AG04450 (cell line): Measurements from ENCODE around the gene SH3RF2. TPM values are rescaled to one million over a fixed set of nuclear protein-coding genes. Genes with fewer than 3 reads are reported as not detected.

ENCODE experiments used
- CTCF ChIA-PET: fragments of 300-600, 350-600 bp; formaldehyde crosslinking; extraction: SDS; loops from one replicate; lab custom pipeline; 2022; ENCODE audit warnings: antibody characterized with exemption, inconsistent platforms; lab: Charles Lee
- POLR2A ChIA-PET: fragments of 350-600 bp; formaldehyde crosslinking; extraction: SDS; loops from one replicate; lab custom pipeline; 2021; ENCODE audit warnings: antibody characterized with exemption, inconsistent platforms; lab: Yijun Ruan, JAX
- DNase-seq: peaks from one replicate; pipeline ENCODE4 v3.0.0-alpha.2; 2011; ENCODE audit warnings: low read depth, low spot score
- H3K27ac ChIP-seq: one replicate; pipeline ENCODE4 v1.5.1; 2012; ENCODE audit warnings: low read depth, low read length, control low read depth
- H3K27me3 ChIP-seq: one replicate; pipeline ENCODE4 v1.6.0; 2012; ENCODE audit warnings: low read length; ENCODE audit not compliant: control insufficient read depth, insufficient read depth
- H3K4me3 ChIP-seq: 2 replicates; pipeline ENCODE4 v1.5.1; 2011; ENCODE audit warnings: mild to moderate bottlenecking, low read depth, low read length, control low read depth
- H3K9me3 ChIP-seq: 2 replicates; pipeline ENCODE4 v1.5.1; 2012; ENCODE audit warnings: low read length; ENCODE audit not compliant: control insufficient read depth, insufficient read depth
- polyA plus RNA-seq: library from polyadenylated mRNA; depleted of rRNA; stranded (reverse); fragments of >200 nt; gene quantifications from 2 replicates; pipeline ENCODE4 v1.2.3, GENCODE V29; 2011
- TF ChIP-seq, protein P1 (sequence below): IDR thresholded peaks from 2 replicates; pipeline ENCODE4 v1.5.1; 2011; ENCODE audit warnings: low read depth, low read length, control low read depth, inconsistent platforms

The SH3RF2 gene
- polyA plus RNA-seq, 1 experiment: 0.87 TPM

DNA sequence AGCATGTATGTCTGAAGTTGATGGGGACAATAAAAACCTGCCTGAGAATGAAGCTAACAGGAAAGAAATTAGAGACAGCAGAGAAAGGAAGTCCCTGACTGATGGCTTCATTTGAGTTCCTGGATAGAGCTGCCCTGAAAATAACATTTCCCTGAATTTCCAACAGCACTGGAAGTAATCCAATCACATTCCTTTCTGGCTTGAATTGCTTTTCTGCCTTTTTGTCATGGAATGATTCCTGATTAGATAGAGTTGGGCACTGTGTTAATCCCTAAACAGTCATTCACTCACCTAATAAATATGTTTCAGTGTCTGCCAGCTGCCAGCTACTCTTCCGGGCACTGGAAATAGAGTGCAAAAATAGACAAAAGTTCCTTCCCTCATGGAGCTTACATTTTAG is 30.0 kb upstream of the SH3RF2 start:
- ChIA-PET CTCF (interaction anchor here (0.7 to 1.5 kb wide), 2 partner anchors 18 to 143 kb away, joined by 3 to 5 read pairs; no protein-coding TSS in a partner anchor), POLR2A (no interaction called here)
- no peak for DNase-seq
- H3K27ac ChIP-seq: no peak overlapping the region
- TF ChIP-seq, protein P1, sequence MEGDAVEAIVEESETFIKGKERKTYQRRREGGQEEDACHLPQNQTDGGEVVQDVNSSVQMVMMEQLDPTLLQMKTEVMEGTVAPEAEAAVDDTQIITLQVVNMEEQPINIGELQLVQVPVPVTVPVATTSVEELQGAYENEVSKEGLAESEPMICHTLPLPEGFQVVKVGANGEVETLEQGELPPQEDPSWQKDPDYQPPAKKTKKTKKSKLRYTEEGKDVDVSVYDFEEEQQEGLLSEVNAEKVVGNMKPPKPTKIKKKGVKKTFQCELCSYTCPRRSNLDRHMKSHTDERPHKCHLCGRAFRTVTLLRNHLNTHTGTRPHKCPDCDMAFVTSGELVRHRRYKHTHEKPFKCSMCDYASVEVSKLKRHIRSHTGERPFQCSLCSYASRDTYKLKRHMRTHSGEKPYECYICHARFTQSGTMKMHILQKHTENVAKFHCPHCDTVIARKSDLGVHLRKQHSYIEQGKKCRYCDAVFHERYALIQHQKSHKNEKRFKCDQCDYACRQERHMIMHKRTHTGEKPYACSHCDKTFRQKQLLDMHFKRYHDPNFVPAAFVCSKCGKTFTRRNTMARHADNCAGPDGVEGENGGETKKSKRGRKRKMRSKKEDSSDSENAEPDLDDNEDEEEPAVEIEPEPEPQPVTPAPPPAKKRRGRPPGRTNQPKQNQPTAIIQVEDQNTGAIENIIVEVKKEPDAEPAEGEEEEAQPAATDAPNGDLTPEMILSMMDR: no peak
- H3K27me3 ChIP-seq: peaks cover 4% of the 10 kb centered on the region
- no peaks in the 10 kb centered on the region for H3K9me3 ChIP-seq
- H3K4me3 ChIP-seq: no peak overlapping the region

DNA sequence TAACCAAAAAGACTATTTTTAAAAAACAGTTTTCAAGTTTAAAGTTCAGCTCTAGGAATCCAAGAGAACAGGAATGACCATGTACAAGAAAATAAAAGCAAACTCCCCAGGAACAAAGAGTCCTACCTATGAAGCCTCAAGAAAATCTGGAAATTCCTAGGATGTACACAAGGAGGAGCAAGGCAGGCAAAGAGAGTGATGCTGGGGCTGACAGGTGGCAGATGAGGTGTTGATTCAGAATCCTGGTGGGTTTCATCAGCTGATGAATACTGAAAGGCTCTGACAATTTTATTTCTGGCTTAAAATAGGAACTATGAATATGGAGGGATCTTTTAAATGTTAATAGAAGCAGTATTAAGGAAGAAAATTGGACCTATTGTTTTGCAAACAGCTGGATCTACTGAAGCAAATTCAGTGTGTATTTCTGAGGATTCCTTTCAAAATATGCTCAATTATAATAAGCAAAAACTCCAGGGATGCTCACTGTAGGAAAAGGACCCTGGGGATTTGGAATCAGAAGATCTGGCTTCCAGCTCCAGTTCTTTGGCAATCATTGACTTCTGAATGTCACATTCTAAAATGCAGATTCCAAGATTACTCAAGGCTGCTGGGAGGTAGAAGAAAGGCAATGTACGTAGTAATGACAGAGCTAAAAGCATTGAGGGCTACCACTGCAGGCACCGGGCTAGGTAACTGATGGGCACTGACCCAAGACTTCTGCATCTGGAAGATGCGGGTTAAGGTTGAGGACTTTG is 28.0 kb upstream of the SH3RF2 start:
- peaks cover 5% of the 10 kb centered on the region for H3K27me3 ChIP-seq

DNA sequence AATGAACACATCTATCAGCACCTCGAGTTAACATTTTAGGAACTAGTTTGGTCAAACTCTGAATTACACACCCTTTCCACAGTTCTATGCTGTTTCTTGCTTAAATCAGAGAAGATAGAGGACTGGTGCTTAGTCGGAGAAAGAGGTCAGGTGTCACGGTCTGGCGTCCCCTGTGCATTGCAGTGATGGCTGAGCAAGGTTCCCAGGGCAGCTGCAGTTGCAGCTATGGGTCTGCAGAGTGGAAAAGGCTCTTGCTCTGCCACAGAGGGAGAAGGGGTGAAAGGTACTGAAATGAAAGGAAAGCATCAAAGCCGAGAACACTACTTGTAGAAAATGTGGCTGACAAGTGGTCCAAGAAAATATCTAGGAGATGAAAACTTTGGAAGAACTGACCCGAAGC is 25.2 kb upstream of the SH3RF2 start:
- Histone ChIP-seq H3K27ac (no peak overlapping the region), H3K27me3 (peaks cover 2% of the 10 kb centered on the region), H3K4me3 (no peak overlapping the region), H3K9me3 (no peaks in the 10 kb centered on the region)
- ChIA-PET CTCF (interaction anchor here (1.2 kb wide), 1 partner anchor 137 kb away, joined by 3 read pairs; no protein-coding TSS in a partner anchor), POLR2A (no interaction called here)
- TF ChIP-seq, protein P1: no peak
- DNase-seq: no peak

More for the DNA sequence above, 28.0 kb upstream of the SH3RF2 start:
- DNase-seq: no peak
- H3K4me3 ChIP-seq: no peak overlapping the region
- TF ChIP-seq, protein P1: 0 out of 2 replicates have a peak, but pooled peaks have one; percentile 19
- H3K9me3 ChIP-seq: no peaks in the 10 kb centered on the region
- CTCF ChIA-PET: interaction anchor here (0.6 to 1.9 kb wide), 4 partner anchors 20 to 150 kb away, joined by 3 to 5 read pairs (median 3); no protein-coding TSS in a partner anchor
- no peak overlapping the region for H3K27ac ChIP-seq
- POLR2A ChIA-PET: no interaction called here

DNA sequence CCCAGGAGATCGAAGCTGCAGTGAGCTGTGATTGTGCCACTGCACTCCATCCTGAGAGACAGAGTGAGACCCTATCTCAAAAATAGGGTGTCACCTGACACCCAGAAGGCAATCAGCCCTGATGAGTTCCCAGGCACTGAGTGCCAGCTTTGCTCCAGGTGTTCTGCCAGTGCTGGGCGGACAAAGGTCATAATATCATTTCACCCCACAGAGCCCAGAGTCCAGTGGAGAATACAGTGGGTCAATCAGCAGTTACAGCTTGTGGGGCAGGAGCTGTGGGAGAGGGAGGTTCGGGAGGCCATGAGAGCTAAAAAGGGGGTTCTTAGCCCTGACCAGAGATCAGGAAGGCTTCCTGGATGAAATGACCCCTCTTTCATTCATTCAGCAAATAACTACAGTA is 24.4 kb upstream of the SH3RF2 start:
- CTCF ChIA-PET: interaction anchor here (0.5 kb wide), 1 partner anchor 815 kb away, joined by 3 read pairs; no protein-coding TSS in a partner anchor
- POLR2A ChIA-PET: no interaction called here
- H3K27me3 ChIP-seq: peaks cover 2% of the 10 kb centered on the region
- DNase-seq: no peak
- TF ChIP-seq, protein P1: no peak
- H3K27ac ChIP-seq: no peak overlapping the region
- H3K4me3 ChIP-seq: no peak overlapping the region
- no peaks in the 10 kb centered on the region for H3K9me3 ChIP-seq

GRCh38 chr5:145912594-145912993 is 23.8 kb upstream of the SH3RF2 start:
- TF ChIP-seq, protein P1: no peak
- ChIA-PET POLR2A (no interaction called here), CTCF (interaction anchor here (0.5 kb wide), 1 partner anchor 815 kb away, joined by 3 read pairs; no protein-coding TSS in a partner anchor)
- Histone ChIP-seq H3K4me3 (no peak overlapping the region), H3K9me3 (no peaks in the 10 kb centered on the region), H3K27me3 (peaks cover 2% of the 10 kb centered on the region), H3K27ac (no peak overlapping the region)
- DNase-seq: no peak
